Left cardiac atrium (tissue), 4 donors: Measurements from ENCODE around the gene AQP12A. TPM values are rescaled to one million over a fixed set of nuclear protein-coding genes. Genes with fewer than 3 reads are reported as not detected.
"Not testable (repeated sequence)": the region's sequence is repeated elsewhere in the genome, so short reads cannot be mapped to it uniquely, and the experiment has no call there.

ENCODE experiments used
- ATAC-seq, 2 donors: fragments of 200-7000 bp; cut with Tn5 transposase; one replicate each; pipeline ENCODE4 v1.9.1; 2020; ENCODE audit warnings: mild to moderate bottlenecking in 2 of 2, moderate library complexity in 2 of 2
- DNase-seq: peaks from one replicate; pipeline ENCODE4 v3.0.0-alpha.2; 2020
- intact Hi-C, 2 donors: fragments of 100-400 bp; cut with DNase I; formaldehyde crosslinking; loops; one replicate each; pipeline versions ENCODE4 v1.14.1 to v1.15.1; 2022 to 2023
- long read RNA-seq: library from polyadenylated mRNA; unstranded; transcript quantifications from one replicate; pipeline ENCODE4 v2.0.0, GENCODE V29; 2021
- total RNA-seq, 2 donors: library from RNA; stranded (reverse); fragmentation: NEBNext Ultra II Directional; extraction: Animal tissue kit (Norgen Biotek cat#: 25700); gene quantifications; one replicate each; pipeline ENCODE4 v1.2.1, GENCODE V29; 2021
- donor health status: DM: no; HTN: yes; CAD: no.
- donor health status: DM: no; HTN: yes; CAD: no; lungs with severe emphysema.
- donor health status: DM: yes; HTN: yes; CAD: no.
- donor health status: Dilated cardiomyopathy.

AQP12A gene
- not detected for total RNA-seq
- long read RNA-seq, result 0 reads

GRCh38 chr2:240691631-240692420, at the start of gene AQP12A:
TSS of gene AQP12A (plus strand) at chr2:240691866. CDS start at chr2:240691914, 48 bp downstream.
- ATAC-seq, intact Hi-C loops, DNase-seq: not testable (repeated sequence)

GRCh38 chr2:240642061-240642805, 49.4 kb upstream of the AQP12A start:
- ATAC-seq (no peak), DNase-seq (no peak)
- intact Hi-C loops, result no loop called here

- ATAC-seq, result no peak
- intact Hi-C loops, result no loop called here
- DNase-seq, result no peak
Measured at GRCh38 chr2:240642806-240643092, 48.9 kb upstream of the AQP12A start.

GRCh38 chr2:240643093-240643810, 48.4 kb upstream of the AQP12A start:
- ATAC-seq, result no peak
- intact Hi-C loops, result no loop called here
- DNase-seq, result no peak

DNA sequence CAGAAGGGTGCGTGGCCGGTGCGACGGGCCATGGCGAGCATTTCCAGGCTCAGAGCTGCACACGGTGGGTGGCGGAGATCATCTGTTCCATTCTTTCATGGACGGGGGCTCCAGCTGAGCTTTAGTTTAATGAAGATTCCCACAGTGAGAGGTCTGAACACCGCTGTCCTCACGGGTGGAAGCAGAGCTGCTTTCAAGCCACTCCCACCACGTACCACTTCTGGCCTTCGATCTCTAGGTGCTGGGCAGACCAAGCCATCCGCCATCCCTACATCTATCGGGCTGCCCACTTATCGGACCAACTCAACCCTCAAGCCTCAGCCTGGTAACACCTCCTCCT, 47.9 kb upstream of the AQP12A start:
- intact Hi-C loops, result no loop called here
- ATAC-seq, result no peak
- DNase-seq, result no peak

GRCh38 chr2:240644171-240644651, 47.5 kb upstream of the AQP12A start:
- intact Hi-C loops, result no loop called here
- ATAC-seq, result no peak
- DNase-seq, result no peak

- no peak for ATAC-seq
- intact Hi-C loops, result no loop called here
- no peak for DNase-seq
Measured at GRCh38 chr2:240644859-240645301, 46.8 kb upstream of the AQP12A start.

DNA sequence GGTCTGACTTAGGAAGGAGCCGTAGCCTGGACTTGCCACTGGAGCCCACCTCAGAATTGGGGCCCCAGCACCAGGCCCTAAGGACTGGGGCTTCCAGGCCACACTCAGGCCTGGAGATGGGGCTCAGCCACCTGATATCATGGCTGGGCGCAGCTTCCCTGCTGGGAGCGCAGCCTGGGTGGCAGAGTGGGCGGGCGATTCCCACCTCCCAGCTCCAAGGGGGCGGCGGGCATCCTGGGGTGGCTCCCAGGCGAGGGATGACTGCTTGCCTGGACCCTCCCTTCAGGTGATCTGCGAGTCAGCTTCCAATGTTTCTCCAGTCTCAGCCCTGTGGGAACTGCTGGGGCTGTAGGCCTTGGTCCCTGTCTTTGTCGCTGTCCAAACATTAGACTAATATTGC, 46.3 kb upstream of the AQP12A start:
- no peak for DNase-seq
- ATAC-seq, result no peak
- intact Hi-C loops, result no loop called here

DNA sequence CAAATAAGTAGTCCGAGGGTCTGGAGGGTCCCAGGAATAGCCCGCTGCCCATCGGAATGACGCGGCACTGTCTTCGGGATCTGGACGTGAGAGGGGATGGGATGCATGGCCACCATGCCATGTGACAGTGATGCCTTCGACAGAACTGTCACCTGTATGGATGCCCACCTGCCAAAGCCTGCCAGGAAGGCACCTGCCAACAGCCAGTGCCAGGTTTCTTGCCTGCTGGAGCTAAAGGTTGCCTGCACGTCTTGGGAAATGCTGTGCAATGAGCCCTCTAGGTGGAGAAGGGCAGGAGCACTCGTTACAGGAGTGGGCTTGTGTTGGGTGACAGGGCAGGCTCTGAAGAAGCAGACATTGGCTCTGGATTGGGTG, 45.9 kb upstream of the AQP12A start:
- ATAC-seq (no peak), DNase-seq (no peak)
- intact Hi-C loops, result no loop called here

GRCh38 chr2:240646176-240646899, 45.3 kb upstream of the AQP12A start:
- DNase-seq (no peak), ATAC-seq (no peak)
- intact Hi-C loops, result no loop called here

- no peak for ATAC-seq
- intact Hi-C loops, result no loop called here
- no peak for DNase-seq
Measured at GRCh38 chr2:240646900-240647502, 44.7 kb upstream of the AQP12A start.

- intact Hi-C loops, result no loop called here
- no peak for DNase-seq
- no peak for ATAC-seq
Measured at GRCh38 chr2:240647503-240648154, 44.0 kb upstream of the AQP12A start.

DNA sequence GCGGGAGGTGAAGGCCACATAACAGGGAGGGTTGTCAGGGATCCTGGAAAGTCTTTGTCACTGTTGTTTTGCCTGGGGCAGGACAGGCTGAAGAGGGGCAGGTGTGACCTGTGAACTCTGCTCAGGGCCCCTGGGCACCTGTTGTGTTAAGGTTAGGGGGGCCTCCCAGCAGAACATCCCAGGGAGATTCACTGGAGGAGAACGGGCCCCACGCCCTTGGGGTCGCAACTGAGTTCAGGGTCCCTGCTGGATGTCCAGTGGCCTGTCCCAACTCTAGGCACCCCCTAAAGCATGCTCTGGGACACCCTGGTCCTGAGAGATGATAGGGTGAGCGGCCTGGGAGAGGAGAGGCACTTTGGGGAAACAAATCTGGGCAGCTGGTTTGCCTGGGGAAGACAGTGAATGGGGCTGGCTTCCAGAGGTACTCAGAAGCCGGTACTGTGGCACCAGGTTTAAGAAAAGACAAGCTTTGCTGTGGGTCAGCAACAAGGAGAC, 43.5 kb upstream of the AQP12A start:
- intact Hi-C loops, result no loop called here
- ATAC-seq (no peak), DNase-seq (no peak)

GRCh38 chr2:240648650-240649275, 42.9 kb upstream of the AQP12A start:
- DNase-seq (no peak), ATAC-seq (no peak)
- intact Hi-C loops, result no loop called here

DNA sequence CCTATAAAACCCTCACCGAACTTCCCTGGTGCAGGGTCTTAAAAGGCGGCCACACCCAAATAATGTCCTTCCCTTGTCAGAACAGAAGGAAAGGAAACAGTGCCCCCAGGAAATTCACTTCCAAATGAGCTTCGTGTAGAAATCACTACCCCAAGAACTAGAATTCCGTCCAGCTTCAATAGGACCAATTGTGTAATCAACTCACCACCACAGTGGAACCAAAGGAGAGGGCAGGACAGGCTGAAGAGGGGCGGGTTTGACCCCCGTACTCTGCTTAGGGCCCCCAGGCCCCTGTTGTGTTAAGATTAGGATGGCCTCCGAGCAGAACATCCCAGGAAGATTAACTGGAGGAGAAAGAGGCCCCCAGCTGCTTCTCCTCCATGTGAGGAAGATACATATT, 42.3 kb upstream of the AQP12A start:
- ATAC-seq (no peak), DNase-seq (no peak)
- intact Hi-C loops, result no loop called here

GRCh38 chr2:240650254-240650965, 41.3 kb upstream of the AQP12A start:
- ATAC-seq (no peak), DNase-seq (no peak)
- intact Hi-C loops, result no loop called here

GRCh38 chr2:240651185-240651584, 40.5 kb upstream of the AQP12A start:
- intact Hi-C loops, result no loop called here
- DNase-seq (no peak), ATAC-seq (no peak)
